ENCODE data around the gene TBCA. TPM values are rescaled to one million over a fixed set of nuclear protein-coding genes. Genes with fewer than 3 reads are reported as not detected.

The TBCA gene
- total and polyA plus RNA-seq, 2 donors from 2014 or later = 124 to 407 TPM

DNA sequence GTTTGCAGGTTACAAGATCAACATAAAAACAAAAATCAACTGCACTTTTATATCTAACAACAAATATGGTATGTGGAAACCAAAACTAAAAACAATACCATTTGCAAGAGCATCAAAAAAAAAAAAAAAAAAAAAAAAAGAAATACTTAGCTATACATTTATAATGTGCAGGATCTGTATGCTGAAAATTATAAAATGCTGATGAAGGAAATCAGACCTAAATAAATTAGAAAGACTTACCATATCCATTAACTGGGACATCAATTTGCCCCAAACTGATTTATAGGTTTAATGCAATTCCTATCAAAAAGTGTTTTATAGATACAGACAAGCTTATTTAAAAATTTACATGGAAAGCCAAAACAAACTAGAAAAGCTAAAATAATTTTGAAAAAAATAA is 77.2 kb downstream of the TBCA start:
- Histone ChIP-seq H3K36me3 (ENCODE audit: control insufficient read depth in 2 of 3, insufficient read depth in 3 of 3, low read length in 3 of 3) (peaks cover 0 to 2% (median 0%) of the 10 kb centered on the region in 3 donors), H3K9ac (ENCODE audit: low read length in 3 of 3) (no peak overlapping the region), H3K4me3 (ENCODE audit: low read length in 3 of 3) (no peak overlapping the region), H3K4me1 (ENCODE audit: control insufficient read depth in 2 of 3, insufficient read depth in 2 of 3, low read depth in 1 of 3, low read length in 3 of 3) (no peaks in the 10 kb centered on the region), H3K9me3 (ENCODE audit: control insufficient read depth in 2 of 3, insufficient read depth in 1 of 3, low read length in 3 of 3) (no peaks in the 10 kb centered on the region), H3K27me3 (ENCODE audit: control insufficient read depth, insufficient read depth, low read length) (no peaks in the 10 kb centered on the region), H3K27ac (ENCODE audit: low read depth in 2 of 2, low read length in 2 of 2) (no peak overlapping the region)
- intact Hi-C loops (cut with DNase I) = no loop called here
- DNase-seq = no peak
- FAIRE-seq = no peak
- TF ChIP-seq, protein P1, sequence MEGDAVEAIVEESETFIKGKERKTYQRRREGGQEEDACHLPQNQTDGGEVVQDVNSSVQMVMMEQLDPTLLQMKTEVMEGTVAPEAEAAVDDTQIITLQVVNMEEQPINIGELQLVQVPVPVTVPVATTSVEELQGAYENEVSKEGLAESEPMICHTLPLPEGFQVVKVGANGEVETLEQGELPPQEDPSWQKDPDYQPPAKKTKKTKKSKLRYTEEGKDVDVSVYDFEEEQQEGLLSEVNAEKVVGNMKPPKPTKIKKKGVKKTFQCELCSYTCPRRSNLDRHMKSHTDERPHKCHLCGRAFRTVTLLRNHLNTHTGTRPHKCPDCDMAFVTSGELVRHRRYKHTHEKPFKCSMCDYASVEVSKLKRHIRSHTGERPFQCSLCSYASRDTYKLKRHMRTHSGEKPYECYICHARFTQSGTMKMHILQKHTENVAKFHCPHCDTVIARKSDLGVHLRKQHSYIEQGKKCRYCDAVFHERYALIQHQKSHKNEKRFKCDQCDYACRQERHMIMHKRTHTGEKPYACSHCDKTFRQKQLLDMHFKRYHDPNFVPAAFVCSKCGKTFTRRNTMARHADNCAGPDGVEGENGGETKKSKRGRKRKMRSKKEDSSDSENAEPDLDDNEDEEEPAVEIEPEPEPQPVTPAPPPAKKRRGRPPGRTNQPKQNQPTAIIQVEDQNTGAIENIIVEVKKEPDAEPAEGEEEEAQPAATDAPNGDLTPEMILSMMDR (IDR thresholded peaks at IDR 0.05; ENCODE audit: borderline replicate concordance, extremely low read depth, insufficient read depth) = no peak

DNA sequence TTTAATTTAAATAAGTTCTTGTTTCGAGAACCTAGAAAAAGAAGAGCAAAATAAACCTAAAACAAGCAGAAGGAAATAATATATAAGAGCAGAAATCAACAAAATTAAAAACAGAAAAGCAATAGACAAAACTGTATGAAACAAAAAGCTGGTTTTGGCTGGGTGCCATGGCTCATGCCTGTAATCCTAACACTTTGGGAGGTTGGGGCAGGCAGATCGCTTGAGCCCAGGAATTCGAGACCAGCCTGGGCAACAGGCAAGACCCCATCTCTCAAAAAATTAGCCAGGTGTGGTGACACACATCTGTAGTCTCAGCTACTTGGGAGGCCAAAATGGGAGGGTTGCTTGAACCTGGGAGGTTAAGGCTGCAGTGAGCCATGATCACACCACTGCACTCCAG is 78.4 kb downstream of the TBCA start:
- no peaks in the 10 kb centered on the region for H3K9me3 ChIP-seq (ENCODE audit: control insufficient read depth in 2 of 3, insufficient read depth in 1 of 3, low read length in 3 of 3)
- H3K4me3 ChIP-seq (ENCODE audit: low read length in 3 of 3) = no peak overlapping the region
- FAIRE-seq (no peak), DNase-seq (no peak)
- no peaks in the 10 kb centered on the region for H3K4me1 ChIP-seq (ENCODE audit: control insufficient read depth in 2 of 3, insufficient read depth in 2 of 3, low read depth in 1 of 3, low read length in 3 of 3)
- H3K36me3 ChIP-seq (ENCODE audit: control insufficient read depth in 2 of 3, insufficient read depth in 3 of 3, low read length in 3 of 3) = peaks cover 0 to 2% (median 0%) of the 10 kb centered on the region in 3 donors
- no peak overlapping the region for H3K9ac ChIP-seq (ENCODE audit: low read length in 3 of 3)
- no peak overlapping the region for H3K27ac ChIP-seq (ENCODE audit: low read depth in 2 of 2, low read length in 2 of 2)
- TF ChIP-seq, protein P1 (IDR thresholded peaks at IDR 0.05; ENCODE audit: borderline replicate concordance, extremely low read depth, insufficient read depth) = no peak
- H3K27me3 ChIP-seq (ENCODE audit: control insufficient read depth, insufficient read depth, low read length) = no peaks in the 10 kb centered on the region
- intact Hi-C loops (cut with DNase I) = no loop called here

DNA sequence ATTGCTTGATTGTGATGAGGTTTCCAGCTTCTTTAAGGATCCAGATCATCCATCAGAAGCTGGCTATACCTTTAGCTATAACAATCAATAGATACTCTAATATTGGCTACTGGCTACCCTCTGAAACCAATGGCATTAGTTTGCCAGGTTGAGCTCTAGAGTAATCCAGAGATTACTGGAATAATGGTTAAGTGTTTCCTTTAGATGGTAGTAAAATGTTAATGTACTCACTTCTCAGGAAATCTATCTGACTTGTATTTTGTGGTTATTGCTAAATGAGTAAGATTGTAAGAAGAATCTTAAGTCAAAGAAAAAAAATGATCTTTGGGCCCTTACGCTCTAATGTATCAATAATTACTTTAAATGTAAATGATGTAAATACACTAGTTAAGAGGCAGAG is 80.0 kb downstream of the TBCA start:
- DNase-seq (no peak), FAIRE-seq (no peak)

More for the DNA sequence above, 80.0 kb downstream of the TBCA start:
- Histone ChIP-seq H3K9ac (ENCODE audit: low read length in 3 of 3) (no peak overlapping the region), H3K27me3 (ENCODE audit: control insufficient read depth, insufficient read depth, low read length) (no peaks in the 10 kb centered on the region), H3K36me3 (ENCODE audit: control insufficient read depth in 2 of 3, insufficient read depth in 3 of 3, low read length in 3 of 3) (peaks cover 0 to 2% (median 0%) of the 10 kb centered on the region in 3 donors), H3K4me1 (ENCODE audit: control insufficient read depth in 2 of 3, insufficient read depth in 2 of 3, low read depth in 1 of 3, low read length in 3 of 3) (no peaks in the 10 kb centered on the region), H3K27ac (ENCODE audit: low read depth in 2 of 2, low read length in 2 of 2) (no peak overlapping the region), H3K4me3 (ENCODE audit: low read length in 3 of 3) (no peak overlapping the region), H3K9me3 (ENCODE audit: control insufficient read depth in 2 of 3, insufficient read depth in 1 of 3, low read length in 3 of 3) (no peaks in the 10 kb centered on the region)
- intact Hi-C loops (cut with DNase I) = no loop called here
- TF ChIP-seq, protein P1 (IDR thresholded peaks at IDR 0.05; ENCODE audit: borderline replicate concordance, extremely low read depth, insufficient read depth) = no peak
